Osteoblast (primary cell): ENCODE results near the gene SIGLEC15. TPM values are rescaled to one million over a fixed set of nuclear protein-coding genes. Genes with fewer than 3 reads are reported as not detected.

Experiments used
- DNase-seq: peaks from one replicate; pipeline ENCODE4 v3.0.0; 2011; ENCODE audit warnings: low spot score, mixed read lengths; ENCODE audit not compliant: insufficient read length; ENCODE audit errors: missing footprints
- H2AFZ ChIP-seq: 2 replicates; pipeline ENCODE4 v1.6.0; 2011; ENCODE audit warnings: mild to moderate bottlenecking, low read length
- H3K27ac ChIP-seq: 2 replicates; pipeline ENCODE4 v1.5.1; 2011; ENCODE audit warnings: mild to moderate bottlenecking, low read depth, low read length, moderate library complexity
- H3K27me3 ChIP-seq: 2 replicates; pipeline ENCODE4 v1.6.0; 2012; ENCODE audit warnings: mild to moderate bottlenecking, control low read depth, inconsistent platforms, low read length, moderate library complexity; ENCODE audit not compliant: insufficient read depth
- H3K36me3 ChIP-seq: 2 replicates; pipeline ENCODE4 v1.5.1; 2011; ENCODE audit warnings: mild to moderate bottlenecking, low read length, control low read depth, moderate library complexity; ENCODE audit not compliant: insufficient read depth
- H3K4me1 ChIP-seq: 2 replicates; pipeline ENCODE4 v1.5.1; 2011; ENCODE audit warnings: mild to moderate bottlenecking, low read length, control low read depth, moderate library complexity; ENCODE audit not compliant: insufficient read depth
- H3K4me2 ChIP-seq: 2 replicates; pipeline ENCODE4 v1.6.0; 2011; ENCODE audit warnings: mild to moderate bottlenecking, low read length; ENCODE audit not compliant: insufficient read depth
- H3K4me3 ChIP-seq: fragments of 200-600 bp; sonication (generic); 3 replicates; pipeline ENCODE4 v1.5.1; 2012; ENCODE audit warnings: mild to moderate bottlenecking, low read length, inconsistent platforms; ENCODE audit not compliant: insufficient read depth
- H3K79me2 ChIP-seq: 2 replicates; pipeline ENCODE4 v1.6.0; 2012; ENCODE audit warnings: mild to moderate bottlenecking, low read length, control low read depth, inconsistent platforms; ENCODE audit not compliant: insufficient read depth
- H3K9me3 ChIP-seq: 2 replicates; pipeline ENCODE4 v1.5.1; 2011; ENCODE audit warnings: low read depth, low read length, control low read depth
- H4K20me1 ChIP-seq: 2 replicates; pipeline ENCODE4 v1.6.0; 2012; ENCODE audit warnings: mild to moderate bottlenecking, low read length, control low read depth; ENCODE audit not compliant: insufficient read depth
- total RNA-seq: library from RNA; depleted of rRNA; stranded (reverse); fragments of >200 nt; gene quantifications from 2 replicates; pipeline ENCODE4 v1.2.3, GENCODE V29; 2012
- TF ChIP-seq, protein P1 (sequence below): IDR thresholded peaks from 2 replicates; pipeline ENCODE4 v1.5.1; 2011; ENCODE audit warnings: mild to moderate bottlenecking, low read depth, low read length, moderate library complexity; ENCODE audit errors: extremely low read depth

The SIGLEC15 gene
- total RNA-seq, 1 donor, result 8.0 TPM

DNA sequence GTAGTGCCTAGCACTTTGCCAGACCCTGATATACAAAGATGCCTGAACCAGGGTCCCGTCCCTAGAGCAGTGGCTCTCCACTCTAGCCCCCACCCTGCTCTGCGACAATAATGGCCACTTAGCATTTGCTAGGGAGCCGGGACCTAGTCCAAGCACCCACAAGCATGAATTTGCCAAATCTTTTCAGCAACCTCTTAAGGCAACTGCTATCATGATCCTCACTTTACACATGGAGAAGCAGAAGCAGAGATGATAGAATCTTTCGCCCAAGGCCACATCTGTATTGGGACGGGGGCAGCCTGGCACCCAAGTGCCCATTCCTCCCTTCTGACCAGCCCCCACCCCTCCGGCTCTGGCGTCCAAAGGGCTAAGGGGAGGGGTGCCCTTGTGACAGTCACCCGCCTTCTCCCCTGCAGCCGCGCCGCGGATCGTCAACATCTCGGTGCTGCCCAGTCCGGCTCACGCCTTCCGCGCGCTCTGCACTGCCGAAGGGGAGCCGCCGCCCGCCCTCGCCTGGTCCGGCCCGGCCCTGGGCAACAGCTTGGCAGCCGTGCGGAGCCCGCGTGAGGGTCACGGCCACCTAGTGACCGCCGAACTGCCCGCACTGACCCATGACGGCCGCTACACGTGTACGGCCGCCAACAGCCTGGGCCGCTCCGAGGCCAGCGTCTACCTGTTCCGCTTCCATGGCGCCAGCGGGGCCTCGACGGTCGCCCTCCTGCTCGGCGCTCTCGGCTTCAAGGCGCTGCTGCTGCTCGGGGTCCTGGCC lies 13.0 kb downstream of the SIGLEC15 start:
- no peak overlapping the region for H2AFZ ChIP-seq
- no peaks in the 10 kb centered on the region for H3K36me3 ChIP-seq
- H3K27me3 ChIP-seq, result no peaks in the 10 kb centered on the region
- TF ChIP-seq, protein P1, sequence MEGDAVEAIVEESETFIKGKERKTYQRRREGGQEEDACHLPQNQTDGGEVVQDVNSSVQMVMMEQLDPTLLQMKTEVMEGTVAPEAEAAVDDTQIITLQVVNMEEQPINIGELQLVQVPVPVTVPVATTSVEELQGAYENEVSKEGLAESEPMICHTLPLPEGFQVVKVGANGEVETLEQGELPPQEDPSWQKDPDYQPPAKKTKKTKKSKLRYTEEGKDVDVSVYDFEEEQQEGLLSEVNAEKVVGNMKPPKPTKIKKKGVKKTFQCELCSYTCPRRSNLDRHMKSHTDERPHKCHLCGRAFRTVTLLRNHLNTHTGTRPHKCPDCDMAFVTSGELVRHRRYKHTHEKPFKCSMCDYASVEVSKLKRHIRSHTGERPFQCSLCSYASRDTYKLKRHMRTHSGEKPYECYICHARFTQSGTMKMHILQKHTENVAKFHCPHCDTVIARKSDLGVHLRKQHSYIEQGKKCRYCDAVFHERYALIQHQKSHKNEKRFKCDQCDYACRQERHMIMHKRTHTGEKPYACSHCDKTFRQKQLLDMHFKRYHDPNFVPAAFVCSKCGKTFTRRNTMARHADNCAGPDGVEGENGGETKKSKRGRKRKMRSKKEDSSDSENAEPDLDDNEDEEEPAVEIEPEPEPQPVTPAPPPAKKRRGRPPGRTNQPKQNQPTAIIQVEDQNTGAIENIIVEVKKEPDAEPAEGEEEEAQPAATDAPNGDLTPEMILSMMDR, result no peak
- H3K4me2 ChIP-seq, result peak overlapping the region; percentile 35
- no peak overlapping the region for H3K4me3 ChIP-seq
- no peak overlapping the region for H3K27ac ChIP-seq
- H4K20me1 ChIP-seq, result no peaks in the 10 kb centered on the region
- no peaks in the 10 kb centered on the region for H3K9me3 ChIP-seq
- H3K79me2 ChIP-seq, result no peaks in the 10 kb centered on the region
- H3K4me1 ChIP-seq, result peaks cover 18% of the 10 kb centered on the region
- DNase-seq, result no peak

DNA sequence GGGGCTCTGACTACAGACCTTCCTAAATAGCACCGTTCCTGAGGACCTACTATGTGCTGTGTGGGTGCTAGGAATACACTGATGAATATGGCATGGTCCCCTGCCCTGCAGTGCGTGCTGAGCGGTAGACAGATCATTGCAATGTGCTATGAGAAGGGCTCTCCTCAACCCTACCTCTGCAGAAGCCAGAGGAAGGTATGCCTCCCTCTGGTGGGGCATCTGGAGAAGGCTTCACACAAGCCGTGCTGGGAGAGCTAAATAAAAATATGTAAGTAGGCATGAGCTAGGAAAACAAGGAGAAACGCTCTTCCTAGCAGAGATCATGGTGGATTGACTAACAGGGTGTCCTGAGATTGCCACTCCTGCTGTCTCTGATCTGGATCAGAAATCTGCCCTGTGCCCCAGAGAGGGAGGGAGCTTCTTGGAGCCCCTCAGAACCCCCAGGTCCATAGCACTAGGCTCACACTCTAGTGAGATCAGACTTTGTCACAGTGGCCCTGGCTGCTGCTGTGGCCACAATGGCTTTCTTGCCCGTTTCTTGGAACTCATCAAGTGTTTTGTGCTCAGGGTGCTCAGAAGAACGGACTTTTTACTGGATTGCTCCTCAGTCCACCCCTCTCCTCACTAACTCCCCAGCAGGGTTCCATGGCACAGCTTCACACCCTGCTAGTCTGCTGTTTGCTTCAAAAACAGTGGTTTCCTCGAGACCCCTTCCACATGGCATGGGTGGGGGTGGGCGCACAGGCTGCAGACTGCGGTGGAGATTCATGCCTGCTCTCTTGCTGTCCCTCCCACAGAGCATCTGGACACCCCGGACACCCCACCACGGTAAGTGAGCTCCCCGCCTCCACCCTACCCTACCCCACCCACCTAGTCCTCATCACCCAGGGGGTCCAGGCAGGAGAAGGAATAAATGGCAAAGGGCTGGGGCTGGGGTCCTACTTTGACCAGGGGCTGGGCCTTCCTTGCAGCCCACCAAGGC lies 14.2 kb downstream of the SIGLEC15 start:
- Histone ChIP-seq H3K4me3 (no peak overlapping the region), H3K79me2 (no peaks in the 10 kb centered on the region), H3K4me1 (peaks cover 14% of the 10 kb centered on the region), H2AFZ (peak overlapping the region; percentile 11), H3K27ac (no peak overlapping the region), H3K27me3 (no peaks in the 10 kb centered on the region), H4K20me1 (no peaks in the 10 kb centered on the region), H3K4me2 (no peak overlapping the region), H3K9me3 (no peaks in the 10 kb centered on the region), H3K36me3 (no peaks in the 10 kb centered on the region)
- TF ChIP-seq, protein P1, result peak; percentile 89
- peak; percentile 96 for DNase-seq

DNA sequence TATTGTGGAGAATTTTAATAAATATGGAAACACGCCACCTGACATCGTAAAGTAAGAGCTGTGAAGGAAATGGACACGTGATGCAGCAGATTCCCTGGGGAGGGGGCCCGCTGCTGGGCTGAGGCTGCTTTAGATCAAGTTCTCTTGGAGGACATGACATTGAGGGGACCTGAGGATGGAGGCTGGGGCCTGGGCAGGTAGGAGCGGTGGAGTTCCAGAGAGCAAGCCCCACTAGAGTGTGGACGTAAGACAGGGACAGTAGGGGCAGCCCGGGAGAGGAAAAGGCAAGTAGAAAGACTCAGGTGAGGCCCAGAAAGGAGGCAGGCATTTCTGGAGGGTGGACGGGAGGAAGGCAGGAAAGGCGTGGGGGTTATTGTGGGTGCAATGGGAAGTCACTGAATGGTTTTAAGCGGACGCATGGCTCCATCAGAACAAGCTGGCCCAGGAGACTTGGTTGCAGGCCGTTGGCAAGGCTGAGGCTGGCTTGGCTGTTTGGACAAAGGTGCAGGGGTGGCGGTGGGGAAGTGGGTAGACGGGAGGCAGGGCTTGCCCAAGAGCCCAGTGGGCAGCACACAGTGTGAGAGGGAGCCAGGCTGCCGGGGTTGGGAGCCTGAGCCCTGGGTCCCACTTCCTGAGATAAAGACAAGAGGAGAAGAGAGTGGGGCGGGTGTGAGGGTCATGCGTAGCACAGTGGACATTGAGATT lies 15.7 kb downstream of the SIGLEC15 start:
- TF ChIP-seq, protein P1, result no peak
- Histone ChIP-seq H3K9me3 (no peaks in the 10 kb centered on the region), H3K4me2 (no peak overlapping the region)

More for the DNA sequence above, 15.7 kb downstream of the SIGLEC15 start:
- DNase-seq, result no peak
- H3K27me3 ChIP-seq, result no peaks in the 10 kb centered on the region
- no peak overlapping the region for H3K4me3 ChIP-seq
- no peak overlapping the region for H2AFZ ChIP-seq
- H3K4me1 ChIP-seq, result peaks cover 12% of the 10 kb centered on the region
- H3K27ac ChIP-seq, result no peak overlapping the region
- H3K79me2 ChIP-seq, result no peaks in the 10 kb centered on the region
- H3K36me3 ChIP-seq, result no peaks in the 10 kb centered on the region
- no peaks in the 10 kb centered on the region for H4K20me1 ChIP-seq
